Effector CD4-positive, alpha-beta T cell (primary cell): ENCODE data around the gene PCSK6.

Experiments
- DNase-seq: peaks from one replicate; pipeline ENCODE4 v3.0.0-alpha.2; 2020

The PCSK6 gene

GRCh38 chr15:101267320-101268104 is 222.0 kb downstream of the PCSK6 start:
- no peak for DNase-seq

- DNase-seq: no peak
Measured at GRCh38 chr15:101266787-101267186, 222.7 kb downstream of the PCSK6 start.

- DNase-seq: no peak
Measured at GRCh38 chr15:101266034-101266433, 223.5 kb downstream of the PCSK6 start.

GRCh38 chr15:101264911-101265641 is 224.4 kb downstream of the PCSK6 start:
- no peak for DNase-seq

- DNase-seq: no peak
Measured at GRCh38 chr15:101264011-101264410, 225.5 kb downstream of the PCSK6 start.

- DNase-seq: no peak
Measured at GRCh38 chr15:101262551-101262950, 227.0 kb downstream of the PCSK6 start.

- DNase-seq: peak; percentile 27
Measured at GRCh38 chr15:101258238-101259144, 231.0 kb downstream of the PCSK6 start.

- DNase-seq: no peak
Measured at GRCh38 chr15:101256757-101257156, 232.8 kb downstream of the PCSK6 start.

GRCh38 chr15:101255615-101256241 is 233.8 kb downstream of the PCSK6 start:
- DNase-seq: no peak

GRCh38 chr15:101255051-101255395 is 234.5 kb downstream of the PCSK6 start:
- DNase-seq: no peak

- no peak for DNase-seq
Measured at GRCh38 chr15:101254157-101255050, 235.1 kb downstream of the PCSK6 start.
